HepG2 (cell line): ENCODE measurements around the gene CHN2. TPM values are rescaled to one million over a fixed set of nuclear protein-coding genes. Genes with fewer than 3 reads are reported as not detected.

Source experiments
- ARNT2 ChIP-seq: sonication (generic); formaldehyde crosslinking; IDR thresholded peaks from 2 replicates; pipeline ENCODE4 v1.8.0; 2022; ENCODE audit warnings: mild to moderate bottlenecking, low read depth, missing genetic modification reagents, moderate library complexity
- ELK4 ChIP-seq: sonication (generic); formaldehyde crosslinking; IDR thresholded peaks from 2 replicates; pipeline ENCODE4 v1.9.0; 2021; ENCODE audit warnings: missing genetic modification reagents, borderline replicate concordance
- NR0B2 ChIP-seq: sonication (generic); formaldehyde crosslinking; IDR thresholded peaks from 2 replicates; pipeline ENCODE4 v1.4.0; 2020; ENCODE audit warnings: mild to moderate bottlenecking, missing genetic modification reagents
- PAXIP1 ChIP-seq: sonication (generic); formaldehyde crosslinking; conservative IDR thresholded peaks from 2 replicates; pipeline ENCODE4 v1.4.0; 2020; ENCODE audit warnings: mild to moderate bottlenecking, missing genetic modification reagents, moderate library complexity
- SMAD9 ChIP-seq: sonication (generic); formaldehyde crosslinking; IDR thresholded peaks from 2 replicates; pipeline ENCODE4 v1.5.1; 2020; ENCODE audit warnings: mild to moderate bottlenecking, missing genetic modification reagents
- STAT5B ChIP-seq: sonication (generic); formaldehyde crosslinking; IDR thresholded peaks from 2 replicates; pipeline ENCODE4 v1.4.0; 2020; ENCODE audit warnings: missing genetic modification reagents
- ZBTB3 ChIP-seq: sonication (generic); formaldehyde crosslinking; IDR thresholded peaks from 2 replicates; pipeline ENCODE4 v1.4.0; 2020; ENCODE audit warnings: low read depth, mild to moderate bottlenecking, moderate library complexity, missing genetic modification reagents, borderline replicate concordance
- ZEB1 ChIP-seq: IDR thresholded peaks from 2 replicates; pipeline ENCODE4 v1.6.1; 2012; ENCODE audit warnings: mild to moderate bottlenecking, low read depth, inconsistent platforms; ENCODE audit not compliant: insufficient replicate concordance
- ZNF234 ChIP-seq: sonication (generic); formaldehyde crosslinking; conservative IDR thresholded peaks from 2 replicates; pipeline ENCODE4 v1.5.1; 2020; ENCODE audit warnings: mild to moderate bottlenecking, missing genetic modification reagents
- polyA plus RNA-seq, 8 experiments: library from polyadenylated mRNA; depleted of rRNA in 3 of 8; stranded (reverse) in 7 of 8; unstranded in 1 of 8; fragments of >200 nt; fragmentation: Illumina TruSeq in 4 of 8; extraction: Trizol in 4 of 8; gene quantifications; 2 replicates each; pipeline versions ENCODE4 v1.2.1 to v1.2.3, GENCODE V29; 2011 to 2016; ENCODE audit warnings: low read depth in 4 of 8, missing spikeins in 1 of 8, mixed read lengths in 1 of 8; ENCODE audit not compliant: insufficient read depth in 1 of 8
- total RNA-seq, 5 experiments: library from RNA; depleted of rRNA; stranded (reverse); fragments of >200 nt; fragmentation: Illumina TruSeq; extraction: Trizol; gene quantifications; 2 replicates each; pipeline ENCODE4 v1.2.3, GENCODE V29; 2016; ENCODE audit warnings: low read depth in 1 of 5
- TF ChIP-seq, protein P1 (sequence below): sonication (generic); formaldehyde crosslinking; IDR thresholded peaks from 2 replicates; pipeline ENCODE4 v1.5.1; 2020; ENCODE audit warnings: mild to moderate bottlenecking, missing genetic modification reagents, moderate library complexity
- TF ChIP-seq, protein P2 (sequence below): sonication (generic); formaldehyde crosslinking; IDR thresholded peaks from 2 replicates; pipeline ENCODE4 v1.5.1; 2020; ENCODE audit warnings: missing genetic modification reagents, mild to moderate bottlenecking, borderline replicate concordance
- TF ChIP-seq, protein P3 (sequence below): sonication (generic); formaldehyde crosslinking; IDR thresholded peaks from 2 replicates; pipeline ENCODE4 v1.4.0; 2020; ENCODE audit warnings: missing genetic modification reagents

The CHN2 gene
- total and polyA plus RNA-seq, 2 of the 13 experiments (the other 11 are each of a cell fraction or from before 2014, with no cell fraction given) = 23.5 to 30.5 TPM

DNA sequence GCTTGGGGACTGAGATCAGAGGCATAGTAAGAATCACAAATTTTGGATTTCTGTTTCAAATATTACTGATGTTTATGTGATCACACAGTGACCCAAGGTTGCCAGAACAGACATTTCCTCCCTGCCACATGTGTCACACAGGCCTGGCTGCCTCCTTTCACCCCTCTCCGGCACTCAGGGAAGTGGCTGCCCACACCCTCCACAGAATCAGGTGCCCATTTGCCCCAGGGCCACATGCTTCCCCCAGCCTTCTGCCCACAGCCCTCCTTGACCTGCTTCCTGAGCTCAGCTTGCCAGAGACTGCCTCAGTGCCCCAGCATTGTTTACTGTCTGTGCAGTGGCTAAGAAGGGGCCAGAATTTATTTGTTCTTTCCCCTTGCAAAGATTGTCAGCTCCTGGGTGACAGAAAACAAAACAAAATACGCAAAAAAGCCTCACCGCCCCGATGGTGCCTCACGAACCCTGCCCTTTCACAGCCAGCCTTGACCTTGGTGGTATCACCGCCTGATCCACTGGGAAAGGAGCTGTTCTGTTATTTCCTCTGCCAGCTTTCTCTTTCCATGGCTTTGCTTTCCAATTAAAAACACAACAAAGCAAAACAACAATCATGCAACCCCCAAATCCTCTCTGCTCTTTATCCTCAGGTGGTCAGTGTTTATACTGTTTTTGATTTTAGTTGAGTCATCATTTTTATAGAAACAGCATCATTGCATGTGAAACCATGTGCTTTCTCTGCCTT lies 52.8 kb downstream of the CHN2 start (continued):
- TF ChIP-seq ELK4 (CRISPR knock-in tag) (no peak), NR0B2 (CRISPR knock-in tag) (no peak), PAXIP1 (CRISPR knock-in tag) (peak; percentile 77), SMAD9 (CRISPR knock-in tag) (no peak), ZBTB3 (CRISPR knock-in tag) (no peak), ZNF234 (no peak), ZEB1 (no peak), STAT5B (CRISPR knock-in tag) (no peak), ARNT2 (peak; percentile 59; the same call in 1 of the 2 replicates)
- TF ChIP-seq, protein P1, sequence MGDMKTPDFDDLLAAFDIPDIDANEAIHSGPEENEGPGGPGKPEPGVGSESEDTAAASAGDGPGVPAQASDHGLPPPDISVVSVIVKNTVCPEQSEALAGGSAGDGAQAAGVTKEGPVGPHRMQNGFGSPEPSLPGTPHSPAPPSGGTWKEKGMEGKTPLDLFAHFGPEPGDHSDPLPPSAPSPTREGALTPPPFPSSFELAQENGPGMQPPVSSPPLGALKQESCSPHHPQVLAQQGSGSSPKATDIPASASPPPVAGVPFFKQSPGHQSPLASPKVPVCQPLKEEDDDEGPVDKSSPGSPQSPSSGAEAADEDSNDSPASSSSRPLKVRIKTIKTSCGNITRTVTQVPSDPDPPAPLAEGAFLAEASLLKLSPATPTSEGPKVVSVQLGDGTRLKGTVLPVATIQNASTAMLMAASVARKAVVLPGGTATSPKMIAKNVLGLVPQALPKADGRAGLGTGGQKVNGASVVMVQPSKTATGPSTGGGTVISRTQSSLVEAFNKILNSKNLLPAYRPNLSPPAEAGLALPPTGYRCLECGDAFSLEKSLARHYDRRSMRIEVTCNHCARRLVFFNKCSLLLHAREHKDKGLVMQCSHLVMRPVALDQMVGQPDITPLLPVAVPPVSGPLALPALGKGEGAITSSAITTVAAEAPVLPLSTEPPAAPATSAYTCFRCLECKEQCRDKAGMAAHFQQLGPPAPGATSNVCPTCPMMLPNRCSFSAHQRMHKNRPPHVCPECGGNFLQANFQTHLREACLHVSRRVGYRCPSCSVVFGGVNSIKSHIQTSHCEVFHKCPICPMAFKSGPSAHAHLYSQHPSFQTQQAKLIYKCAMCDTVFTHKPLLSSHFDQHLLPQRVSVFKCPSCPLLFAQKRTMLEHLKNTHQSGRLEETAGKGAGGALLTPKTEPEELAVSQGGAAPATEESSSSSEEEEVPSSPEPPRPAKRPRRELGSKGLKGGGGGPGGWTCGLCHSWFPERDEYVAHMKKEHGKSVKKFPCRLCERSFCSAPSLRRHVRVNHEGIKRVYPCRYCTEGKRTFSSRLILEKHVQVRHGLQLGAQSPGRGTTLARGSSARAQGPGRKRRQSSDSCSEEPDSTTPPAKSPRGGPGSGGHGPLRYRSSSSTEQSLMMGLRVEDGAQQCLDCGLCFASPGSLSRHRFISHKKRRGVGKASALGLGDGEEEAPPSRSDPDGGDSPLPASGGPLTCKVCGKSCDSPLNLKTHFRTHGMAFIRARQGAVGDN (CRISPR knock-in tag) = peak; percentile 62
- TF ChIP-seq, protein P2, sequence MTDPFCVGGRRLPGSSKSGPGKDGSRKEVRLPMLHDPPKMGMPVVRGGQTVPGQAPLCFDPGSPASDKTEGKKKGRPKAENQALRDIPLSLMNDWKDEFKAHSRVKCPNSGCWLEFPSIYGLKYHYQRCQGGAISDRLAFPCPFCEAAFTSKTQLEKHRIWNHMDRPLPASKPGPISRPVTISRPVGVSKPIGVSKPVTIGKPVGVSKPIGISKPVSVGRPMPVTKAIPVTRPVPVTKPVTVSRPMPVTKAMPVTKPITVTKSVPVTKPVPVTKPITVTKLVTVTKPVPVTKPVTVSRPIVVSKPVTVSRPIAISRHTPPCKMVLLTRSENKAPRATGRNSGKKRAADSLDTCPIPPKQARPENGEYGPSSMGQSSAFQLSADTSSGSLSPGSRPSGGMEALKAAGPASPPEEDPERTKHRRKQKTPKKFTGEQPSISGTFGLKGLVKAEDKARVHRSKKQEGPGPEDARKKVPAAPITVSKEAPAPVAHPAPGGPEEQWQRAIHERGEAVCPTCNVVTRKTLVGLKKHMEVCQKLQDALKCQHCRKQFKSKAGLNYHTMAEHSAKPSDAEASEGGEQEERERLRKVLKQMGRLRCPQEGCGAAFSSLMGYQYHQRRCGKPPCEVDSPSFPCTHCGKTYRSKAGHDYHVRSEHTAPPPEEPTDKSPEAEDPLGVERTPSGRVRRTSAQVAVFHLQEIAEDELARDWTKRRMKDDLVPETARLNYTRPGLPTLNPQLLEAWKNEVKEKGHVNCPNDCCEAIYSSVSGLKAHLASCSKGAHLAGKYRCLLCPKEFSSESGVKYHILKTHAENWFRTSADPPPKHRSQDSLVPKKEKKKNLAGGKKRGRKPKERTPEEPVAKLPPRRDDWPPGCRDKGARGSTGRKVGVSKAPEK = no peak
- TF ChIP-seq, protein P3, sequence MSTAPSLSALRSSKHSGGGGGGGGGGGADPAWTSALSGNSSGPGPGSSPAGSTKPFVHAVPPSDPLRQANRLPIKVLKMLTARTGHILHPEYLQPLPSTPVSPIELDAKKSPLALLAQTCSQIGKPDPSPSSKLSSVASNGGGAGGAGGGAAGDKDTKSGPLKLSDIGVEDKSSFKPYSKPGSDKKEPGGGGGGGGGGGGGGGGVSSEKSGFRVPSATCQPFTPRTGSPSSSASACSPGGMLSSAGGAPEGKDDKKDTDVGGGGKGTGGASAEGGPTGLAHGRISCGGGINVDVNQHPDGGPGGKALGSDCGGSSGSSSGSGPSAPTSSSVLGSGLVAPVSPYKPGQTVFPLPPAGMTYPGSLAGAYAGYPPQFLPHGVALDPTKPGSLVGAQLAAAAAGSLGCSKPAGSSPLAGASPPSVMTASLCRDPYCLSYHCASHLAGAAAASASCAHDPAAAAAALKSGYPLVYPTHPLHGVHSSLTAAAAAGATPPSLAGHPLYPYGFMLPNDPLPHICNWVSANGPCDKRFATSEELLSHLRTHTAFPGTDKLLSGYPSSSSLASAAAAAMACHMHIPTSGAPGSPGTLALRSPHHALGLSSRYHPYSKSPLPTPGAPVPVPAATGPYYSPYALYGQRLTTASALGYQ = peak; percentile 39; the same call in 1 of the 2 replicates
